ENCODE data around the gene ROCK2.
"Not testable (repeated sequence)": the region's sequence is repeated elsewhere in the genome, so short reads cannot be mapped to it uniquely, and the experiment has no call there.

The ROCK2 gene

GRCh38 chr2:11168488-11168887 is 175.9 kb downstream of the ROCK2 start:
- DNase-seq (ENCODE audit: low read depth, low spot score): no peak
- no peak overlapping the region for H3K4me3 ChIP-seq (ENCODE audit: low read length)

- no peak for DNase-seq (ENCODE audit: low read depth, low spot score)
- H3K4me3 ChIP-seq (ENCODE audit: low read length): no peak overlapping the region
Measured at GRCh38 chr2:11166476-11166875, 178.0 kb downstream of the ROCK2 start.

GRCh38 chr2:11165046-11165445 is 179.4 kb downstream of the ROCK2 start:
- H3K4me3 ChIP-seq (ENCODE audit: low read length); DNase-seq (ENCODE audit: low read depth, low spot score): not testable (repeated sequence)

GRCh38 chr2:11163439-11164317 is 180.8 kb downstream of the ROCK2 start:
- no peak overlapping the region for H3K4me3 ChIP-seq (ENCODE audit: low read length)
- no peak for DNase-seq (ENCODE audit: low read depth, low spot score)

- H3K4me3 ChIP-seq (ENCODE audit: low read length): no peak overlapping the region
- DNase-seq (ENCODE audit: low read depth, low spot score): no peak
Measured at GRCh38 chr2:11161747-11162146, 182.7 kb downstream of the ROCK2 start.

- H3K4me3 ChIP-seq (ENCODE audit: low read length): no peak overlapping the region
- no peak for DNase-seq (ENCODE audit: low read depth, low spot score)
Measured at GRCh38 chr2:11160731-11161455, 183.5 kb downstream of the ROCK2 start.

GRCh38 chr2:11160256-11160655 is 184.2 kb downstream of the ROCK2 start:
- DNase-seq (ENCODE audit: low read depth, low spot score): no peak

GRCh38 chr2:11159574-11160170 is 184.8 kb downstream of the ROCK2 start:
- DNase-seq (ENCODE audit: low read depth, low spot score): no peak

More at GRCh38 chr2:11160256-11160655, 184.2 kb downstream of the ROCK2 start:
- H3K4me3 ChIP-seq (ENCODE audit: low read length): no peak overlapping the region

GRCh38 chr2:11158916-11159573 is 185.4 kb downstream of the ROCK2 start:
- DNase-seq (ENCODE audit: low read depth, low spot score): no peak
- H3K4me3 ChIP-seq (ENCODE audit: low read length): no peak overlapping the region

More at GRCh38 chr2:11159574-11160170, 184.8 kb downstream of the ROCK2 start:
- no peak overlapping the region for H3K4me3 ChIP-seq (ENCODE audit: low read length)

GRCh38 chr2:11157731-11158130 is 186.7 kb downstream of the ROCK2 start:
- no peak overlapping the region for H3K4me3 ChIP-seq (ENCODE audit: low read length)
- DNase-seq (ENCODE audit: low read depth, low spot score): no peak

GRCh38 chr2:11157296-11157695 is 187.1 kb downstream of the ROCK2 start:
- no peak for DNase-seq (ENCODE audit: low read depth, low spot score)

GRCh38 chr2:11156396-11157075 is 187.9 kb downstream of the ROCK2 start:
- H3K4me3 ChIP-seq (ENCODE audit: low read length): no peak overlapping the region
- DNase-seq (ENCODE audit: low read depth, low spot score): no peak

More at GRCh38 chr2:11157296-11157695, 187.1 kb downstream of the ROCK2 start:
- H3K4me3 ChIP-seq (ENCODE audit: low read length): no peak overlapping the region

GRCh38 chr2:11155381-11156035 is 188.9 kb downstream of the ROCK2 start, which contains the start of gene SLC66A3:
TSS of gene SLC66A3 (plus strand) at chr2:11155467. CDS start at chr2:11155547, 80 bp downstream.
- peak; percentile 61 for DNase-seq (ENCODE audit: low read depth, low spot score)
- H3K4me3 ChIP-seq (ENCODE audit: low read length): peak within 1 kb of the TSS; percentile 64

GRCh38 chr2:11154923-11155380 is 189.5 kb downstream of the ROCK2 start:
- peak overlapping the region; percentile 64 for H3K4me3 ChIP-seq (ENCODE audit: low read length)
- DNase-seq (ENCODE audit: low read depth, low spot score): peak; percentile 86

- H3K4me3 ChIP-seq (ENCODE audit: low read length): peak overlapping the region; percentile 64
- no peak for DNase-seq (ENCODE audit: low read depth, low spot score)
Measured at GRCh38 chr2:11154016-11154922, 190.2 kb downstream of the ROCK2 start.

GRCh38 chr2:11152591-11152990 is 191.8 kb downstream of the ROCK2 start:
- no peak overlapping the region for H3K4me3 ChIP-seq (ENCODE audit: low read length)
- no peak for DNase-seq (ENCODE audit: low read depth, low spot score)

- DNase-seq (ENCODE audit: low read depth, low spot score): no peak
- no peak overlapping the region for H3K4me3 ChIP-seq (ENCODE audit: low read length)
Measured at GRCh38 chr2:11147263-11147662, 197.2 kb downstream of the ROCK2 start.
